ENCODE data around the gene ACSL3. TPM values are rescaled to one million over a fixed set of nuclear protein-coding genes. Genes with fewer than 3 reads are reported as not detected.

The ACSL3 gene
- total RNA-seq, 4 donors from 2014 or later = 46.5 to 71.6 (median 52.1) TPM

- TF ChIP-seq POLR2AphosphoS5 (IDR thresholded peaks at IDR 0.05) = no peak
- TF ChIP-seq EP300 (IDR thresholded peaks at IDR 0.05) = no peak
- TF ChIP-seq CTCF (IDR thresholded peaks at IDR 0.05) = no peak
- no peak for TF ChIP-seq POLR2A (IDR thresholded peaks at IDR 0.05)
- ATAC-seq = no peak
- H3K27me3 ChIP-seq = no peaks in the 10 kb centered on the region
- no peak overlapping the region for H3K27ac ChIP-seq
- WGBS, 2 donors (ENCODE audit: low coverage in 1 of 2) = 92% methylated on average over 3 of the region's 3 CpGs
- no peaks in the 10 kb centered on the region for H3K36me3 ChIP-seq
- no peaks in the 10 kb centered on the region for H3K9me3 ChIP-seq
- H3K4me1 ChIP-seq = no peaks in the 10 kb centered on the region
- H3K4me3 ChIP-seq = no peak overlapping the region
These were observed 8.7 kb upstream of the ACSL3 start for GRCh38 chr2:222851956-222852617.

GRCh38 chr2:222854773-222855700 is 5.8 kb upstream of the ACSL3 start:
- no peaks in the 10 kb centered on the region for H3K36me3 ChIP-seq
- no peak for ATAC-seq
- H3K27me3 ChIP-seq = no peaks in the 10 kb centered on the region
- TF ChIP-seq POLR2A (IDR thresholded peaks at IDR 0.05) (no peak), POLR2AphosphoS5 (IDR thresholded peaks at IDR 0.05) (no peak), CTCF (IDR thresholded peaks at IDR 0.05) (no peak), EP300 (IDR thresholded peaks at IDR 0.05) (no peak)
- no peak overlapping the region for H3K4me3 ChIP-seq
- 78 to 93% methylated on average over 11 of the region's 11 CpGs for WGBS, 2 donors (ENCODE audit: low coverage in 1 of 2)
- no peaks in the 10 kb centered on the region for H3K9me3 ChIP-seq
- H3K4me1 ChIP-seq = peaks cover 0 to 8% (median 7%) of the 10 kb centered on the region in 3 donors
- no peak overlapping the region for H3K27ac ChIP-seq

DNA sequence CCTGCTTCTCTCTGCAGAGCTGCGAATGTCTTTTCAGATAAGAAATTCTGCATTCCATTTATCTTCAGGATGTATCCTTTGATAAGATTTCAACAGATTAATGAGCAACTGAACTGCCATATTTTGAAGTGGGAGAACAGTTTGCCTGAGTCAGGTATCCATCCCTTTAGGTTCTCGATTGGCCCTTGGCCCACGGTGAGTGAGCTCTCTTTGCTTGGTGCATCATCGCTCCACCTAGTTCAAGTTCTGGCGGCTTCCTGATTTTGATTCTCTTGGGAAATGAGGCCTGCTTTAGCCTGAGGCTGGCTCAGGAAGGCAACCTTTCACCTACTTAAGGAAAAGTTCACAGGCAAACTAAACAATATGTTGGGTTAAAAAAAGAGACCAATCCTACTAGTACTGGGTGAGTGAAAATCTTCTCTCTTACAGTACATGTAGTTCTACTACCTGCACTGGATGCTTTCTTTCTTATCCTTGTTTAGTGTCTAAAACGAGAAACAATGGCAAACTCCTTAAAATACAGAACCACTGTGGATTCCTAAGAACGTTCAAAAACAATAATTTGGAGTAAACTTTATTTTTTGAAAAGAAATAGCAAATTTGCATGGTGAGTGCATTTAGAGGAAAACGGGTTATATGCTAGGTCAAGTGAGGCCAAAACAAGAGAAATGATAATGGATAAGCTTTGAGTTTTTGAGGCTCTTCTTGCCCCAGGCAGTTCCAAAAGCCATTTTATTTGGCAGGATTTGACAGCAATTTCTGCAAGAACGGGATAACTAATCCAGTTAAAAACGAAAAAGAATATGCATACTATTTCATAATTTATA is 837 bp upstream of the ACSL3 start:
- 29 to 32% methylated on average over 8 to 10 of the region's 10 CpGs for WGBS, 2 donors (ENCODE audit: low coverage in 1 of 2)
- Histone ChIP-seq H3K4me3 (peak overlapping the region; percentile 66 to 97), H3K36me3 (no peaks in the 10 kb centered on the region), H3K27ac (peak overlapping the region in 3 of 4 donors; percentile 96 to 99 (median 99)), H3K27me3 (no peaks in the 10 kb centered on the region), H3K9me3 (no peaks in the 10 kb centered on the region), H3K4me1 (peaks cover 3 to 46% (median 25%) of the 10 kb centered on the region in 3 donors)
- ATAC-seq = peak; percentile 30
- TF ChIP-seq POLR2AphosphoS5 (IDR thresholded peaks at IDR 0.05) (peak; percentile 54), POLR2A (IDR thresholded peaks at IDR 0.05) (no peak), CTCF (IDR thresholded peaks at IDR 0.05) (no peak), EP300 (IDR thresholded peaks at IDR 0.05) (no peak)

- Histone ChIP-seq H3K4me3 (peak overlapping the region; percentile 66 to 97), H3K27ac (peak overlapping the region; percentile 80 to 99 (median 98)), H3K27me3 (no peaks in the 10 kb centered on the region), H3K36me3 (no peaks in the 10 kb centered on the region), H3K4me1 (peaks cover 3 to 62% (median 25%) of the 10 kb centered on the region in 3 donors), H3K9me3 (no peaks in the 10 kb centered on the region)
- WGBS, 2 donors (ENCODE audit: low coverage in 1 of 2) = 0 to 1% methylated on average over 6 to 19 of the region's 42 CpGs
- TF ChIP-seq CTCF (IDR thresholded peaks at IDR 0.05) = no peak
- TF ChIP-seq POLR2A (IDR thresholded peaks at IDR 0.05) = no peak
- TF ChIP-seq POLR2AphosphoS5 (IDR thresholded peaks at IDR 0.05) = no peak
- TF ChIP-seq EP300 (IDR thresholded peaks at IDR 0.05) = no peak
- ATAC-seq = peak; percentile 64
These were observed 722 bp downstream of the ACSL3 start for GRCh38 chr2:222861411-222862105.
